PC-3 (cell line): ENCODE data around the gene CEP85. TPM values are rescaled to one million over a fixed set of nuclear protein-coding genes. Genes with fewer than 3 reads are reported as not detected.

Experiments
- ATAC-seq: fragments of 200-7000 bp; cut with Tn5 transposase; 2 replicates; pipeline ENCODE4 v1.9.1; 2020; ENCODE audit warnings: mild to moderate bottlenecking, moderate library complexity
- BruUV-seq: library from RNA; stranded (reverse); fragments of 400-500 nt; replicated peaks from 2 replicates; lab custom pipeline; 2021; lab: Mats Ljungman, UMichigan
- CTCF ChIA-PET: fragments of 300-600 bp; sonication (Branson Sonifier 250); formaldehyde crosslinking; loops from one replicate; lab custom pipeline; 2022; ENCODE audit warnings: antibody characterized with exemption; lab: Charles Lee
- POLR2A ChIA-PET: fragments of 300-600 bp; sonication (Branson Sonifier 250); formaldehyde crosslinking; loops from one replicate; lab custom pipeline; 2022; ENCODE audit warnings: antibody characterized with exemption; ENCODE audit not compliant: unreplicated experiment; lab: Charles Lee
- DNase-seq: peaks from one replicate; pipeline ENCODE4 v3.0.0-alpha.2; 2015
- H2AFZ ChIP-seq: fragments of 300-600 bp; sonication (generic); 2 replicates; pipeline ENCODE4 v1.6.0; 2016; ENCODE audit warnings: antibody characterized with exemption, low read length
- H3F3A ChIP-seq: fragments of 300-600 bp; sonication (generic); one replicate; pipeline ENCODE4 v1.6.0; 2017; ENCODE audit warnings: antibody characterized with exemption, low read length, control low read depth, mild to moderate bottlenecking; ENCODE audit not compliant: unreplicated experiment
- H3K27ac ChIP-seq: fragments of 300-600 bp; sonication (generic); 2 replicates; pipeline ENCODE4 v1.5.1; 2016; ENCODE audit warnings: mild to moderate bottlenecking, low read length
- H3K27me3 ChIP-seq: fragments of 300-600 bp; sonication (generic); 2 replicates; pipeline ENCODE4 v1.6.1; 2016; ENCODE audit warnings: low read length, mixed read lengths
- H3K36me3 ChIP-seq: fragments of 300-600 bp; sonication (generic); 2 replicates; pipeline ENCODE4 v1.6.1; 2016; ENCODE audit warnings: low read depth, mixed run types, low read length, mixed read lengths
- H3K4me1 ChIP-seq: fragments of 300-600 bp; sonication (generic); 2 replicates; pipeline ENCODE4 v1.5.1; 2016; ENCODE audit warnings: low read length; ENCODE audit not compliant: insufficient read depth
- H3K4me2 ChIP-seq: fragments of 300-600 bp; sonication (generic); 2 replicates; pipeline ENCODE4 v1.6.0; 2016; ENCODE audit warnings: low read length
- H3K4me3 ChIP-seq: fragments of 300-600 bp; sonication (generic); 2 replicates; pipeline ENCODE4 v1.5.1; 2016; ENCODE audit warnings: mild to moderate bottlenecking, low read length, mixed read lengths
- H3K79me2 ChIP-seq: fragments of 300-600 bp; sonication (generic); 2 replicates; pipeline ENCODE4 v1.6.1; 2017; ENCODE audit warnings: low read length, mixed read lengths
- H3K9ac ChIP-seq: fragments of 300-600 bp; sonication (generic); 2 replicates; pipeline ENCODE4 v1.6.0; 2016; ENCODE audit warnings: mild to moderate bottlenecking, low read length
- H3K9me2 ChIP-seq: fragments of 300-600 bp; sonication (generic); replicated peaks from 2 replicates; pipeline ENCODE4 v1.6.1; 2016; ENCODE audit warnings: mixed run types, low read length, mixed read lengths
- H3K9me3 ChIP-seq: fragments of 300-600 bp; sonication (generic); 2 replicates; pipeline ENCODE4 v1.6.1; 2016; ENCODE audit warnings: low read length, mixed read lengths
- H4K20me1 ChIP-seq: fragments of 300-600 bp; sonication (generic); 2 replicates; pipeline ENCODE4 v1.6.1; 2016; ENCODE audit warnings: low read length, mixed read lengths
- CTCF ChIP-seq: fragments of 300-600 bp; sonication (generic); conservative IDR thresholded peaks from 2 replicates; pipeline ENCODE4 v1.5.1; 2017; ENCODE audit warnings: antibody characterized with exemption, low read depth, mild to moderate bottlenecking, low read length
- EZH2 ChIP-seq: fragments of 300-600 bp; sonication (generic); IDR thresholded peaks from one replicate; pipeline ENCODE4 v1.6.1; 2017; ENCODE audit warnings: antibody characterized with exemption, mild to moderate bottlenecking, low read length; ENCODE audit not compliant: unreplicated experiment
- EZH2phosphoT487 ChIP-seq: fragments of 300-600 bp; sonication (generic); IDR thresholded peaks from 2 replicates; pipeline ENCODE4 v1.6.1; 2018; ENCODE audit warnings: mild to moderate bottlenecking, antibody characterized with exemption, low read length, borderline replicate concordance
- intact Hi-C: fragments of 100-400 bp; cut with micrococcal nuclease; formaldehyde crosslinking; loops from 2 replicates; pipeline ENCODE4 v1.9.0; 2023
- total RNA-seq: library from RNA; depleted of rRNA; stranded (reverse); fragments of >200 nt; gene quantifications from 2 replicates; pipeline ENCODE4 v1.2.3, GENCODE V29; 2014

Gene CEP85
- total RNA-seq, 1 experiment from 2014 or later, result 30.6 TPM

- TF ChIP-seq CTCF (no peak), EZH2phosphoT487 (no peak), EZH2 (no peak)
- intact Hi-C loops, result no loop called here
- POLR2A ChIA-PET, result interaction anchor here (0.7 kb wide), 1 partner anchor 9 kb away, joined by 6 read pairs; no protein-coding TSS in a partner anchor
Observed at GRCh38 chr1:26195805-26196204, 38.2 kb upstream of the CEP85 start.

GRCh38 chr1:26197301-26197700 lies 36.7 kb upstream of the CEP85 start:
- ChIA-PET POLR2A (no interaction called here), CTCF (no interaction called here)
- Histone ChIP-seq H3K79me2 (no peaks in the 10 kb centered on the region), H4K20me1 (no peaks in the 10 kb centered on the region), H3F3A (no peaks in the 10 kb centered on the region), H3K4me1 (no peaks in the 10 kb centered on the region), H2AFZ (no peak overlapping the region), H3K9ac (no peak overlapping the region), H3K4me3 (no peak overlapping the region), H3K9me2 (no peaks in the 10 kb centered on the region), H3K36me3 (no peaks in the 10 kb centered on the region), H3K4me2 (no peak overlapping the region), H3K27ac (no peak overlapping the region), H3K27me3 (no peaks in the 10 kb centered on the region), H3K9me3 (no peaks in the 10 kb centered on the region)
- intact Hi-C loops, result no loop called here
- DNase-seq, result no peak
- ATAC-seq, result no peak
- TF ChIP-seq EZH2, result no peak
- TF ChIP-seq CTCF, result no peak
- no peak for TF ChIP-seq EZH2phosphoT487
- BruUV-seq, result no TSS peak

More at GRCh38 chr1:26195805-26196204, 38.2 kb upstream of the CEP85 start:
- H3K9me2 ChIP-seq, result no peaks in the 10 kb centered on the region
- no peaks in the 10 kb centered on the region for H3K9me3 ChIP-seq
- H3K9ac ChIP-seq, result no peak overlapping the region
- H3K36me3 ChIP-seq, result no peaks in the 10 kb centered on the region
- no peak overlapping the region for H3K4me3 ChIP-seq
- no peaks in the 10 kb centered on the region for H3F3A ChIP-seq
- no peaks in the 10 kb centered on the region for H4K20me1 ChIP-seq
- no peaks in the 10 kb centered on the region for H3K4me1 ChIP-seq
- BruUV-seq, result no TSS peak
- DNase-seq (no peak), ATAC-seq (no peak)
- H2AFZ ChIP-seq, result no peak overlapping the region
- no peaks in the 10 kb centered on the region for H3K79me2 ChIP-seq
- no peak overlapping the region for H3K4me2 ChIP-seq
- H3K27ac ChIP-seq, result no peak overlapping the region
- CTCF ChIA-PET, result no interaction called here
- no peaks in the 10 kb centered on the region for H3K27me3 ChIP-seq

GRCh38 chr1:26197813-26198212 lies 36.2 kb upstream of the CEP85 start:
- Histone ChIP-seq H3K27ac (no peak overlapping the region), H3K79me2 (no peaks in the 10 kb centered on the region), H3K36me3 (no peaks in the 10 kb centered on the region), H3F3A (no peaks in the 10 kb centered on the region), H3K9me2 (no peaks in the 10 kb centered on the region), H3K4me3 (no peak overlapping the region), H3K4me1 (no peaks in the 10 kb centered on the region), H4K20me1 (no peaks in the 10 kb centered on the region), H3K9me3 (no peaks in the 10 kb centered on the region), H3K27me3 (no peaks in the 10 kb centered on the region), H2AFZ (no peak overlapping the region), H3K4me2 (no peak overlapping the region), H3K9ac (no peak overlapping the region)
- DNase-seq (no peak), ATAC-seq (no peak)
- TF ChIP-seq EZH2phosphoT487 (no peak), EZH2 (no peak), CTCF (no peak)
- no TSS peak for BruUV-seq
- POLR2A ChIA-PET, result no interaction called here
- CTCF ChIA-PET, result no interaction called here
- intact Hi-C loops, result no loop called here
